Stimulated activated effector memory CD8-positive, alpha-beta T cell treated with anti-CD3 and anti-CD28 coated beads, Interleukin-12 subunit alpha, Interleukin-12 subunit beta, amount 100 ng/mL, for 72 hours (primary cell): Measurements from ENCODE around the gene LMNTD2.
"Not testable (repeated sequence)": the region's sequence is repeated elsewhere in the genome, so short reads cannot be mapped to it uniquely, and the experiment has no call there.

Source experiments
- ATAC-seq: fragments of 150-1000 bp; cut with Tn5 transposase; 2 replicates; pipeline ENCODE4 v1.10.0; 2021
- DNase-seq, 2 donors: peaks; one replicate each; pipeline ENCODE4 v3.0.0; 2021 to 2022; ENCODE audit warnings: low spot score in 2 of 2
- H3K27ac Mint-ChIP-seq: one replicate; pipeline ENCODE4 v1.8.0; 2022; ENCODE audit warnings: mild to moderate bottlenecking, mixed read lengths
- H3K36me3 Mint-ChIP-seq: one replicate; pipeline ENCODE4 v1.8.0; 2022; ENCODE audit warnings: mild to moderate bottlenecking, mixed read lengths
- H3K4me1 Mint-ChIP-seq: one replicate; pipeline ENCODE4 v1.8.0; 2022; ENCODE audit warnings: mixed read lengths
- H3K4me3 Mint-ChIP-seq: one replicate; pipeline ENCODE4 v1.8.0; 2022; ENCODE audit warnings: mild to moderate bottlenecking, mixed read lengths
- H3K9me3 Mint-ChIP-seq: one replicate; pipeline ENCODE4 v1.8.0; 2022; ENCODE audit warnings: mixed read lengths

The LMNTD2 gene

DNA sequence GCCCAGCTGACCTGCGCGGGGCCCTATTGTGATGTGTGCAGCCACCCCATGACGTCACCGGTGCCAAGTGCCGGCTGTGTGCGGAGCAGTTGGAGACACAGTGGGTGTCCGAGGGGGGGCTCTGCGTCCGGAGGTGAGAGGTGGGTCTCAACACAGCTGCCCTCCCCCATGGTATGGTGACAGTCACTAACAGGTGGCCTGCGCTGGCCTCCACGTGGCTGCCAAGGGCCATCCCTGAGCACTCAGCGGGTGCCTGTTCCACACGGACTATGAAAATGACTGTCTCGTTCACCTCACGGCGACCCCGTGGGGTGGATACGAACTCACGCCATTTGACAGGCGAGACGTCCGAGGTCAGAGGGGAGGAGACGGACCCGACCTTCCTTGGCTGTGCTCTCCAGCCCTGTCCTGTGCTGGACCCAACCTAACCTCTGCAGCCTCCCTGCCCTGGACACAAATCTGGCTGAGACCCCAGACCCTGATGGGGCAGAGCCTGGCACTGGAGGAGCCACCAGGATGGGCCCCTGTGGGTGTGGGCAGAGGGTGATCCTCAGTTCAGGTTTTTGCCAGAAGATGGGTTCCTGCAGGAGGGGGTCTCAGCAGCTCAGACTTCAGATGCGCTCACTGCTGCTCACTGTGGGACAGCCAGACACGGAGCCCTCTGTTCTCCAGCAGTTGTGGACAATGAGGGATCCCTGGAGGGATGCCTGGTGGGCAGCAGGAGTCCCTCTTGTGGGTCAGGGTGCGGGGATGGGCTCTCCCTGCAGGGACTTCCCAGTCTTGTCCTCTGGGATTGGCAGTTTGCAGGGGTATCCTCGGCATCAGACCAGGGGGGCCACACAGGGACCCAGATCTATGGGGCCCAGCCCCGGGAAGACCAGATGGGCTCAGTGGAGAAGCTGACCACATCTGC lies 31.5 kb downstream of the LMNTD2 start:
- DNase-seq (no peak), ATAC-seq (no peak)
- Mint-ChIP-seq H3K9me3 (no peaks in the 10 kb centered on the region), H3K27ac (no peak overlapping the region), H3K4me1 (peaks cover 5% of the 10 kb centered on the region), H3K4me3 (no peak overlapping the region), H3K36me3 (peaks cover 16% of the 10 kb centered on the region)

DNA sequence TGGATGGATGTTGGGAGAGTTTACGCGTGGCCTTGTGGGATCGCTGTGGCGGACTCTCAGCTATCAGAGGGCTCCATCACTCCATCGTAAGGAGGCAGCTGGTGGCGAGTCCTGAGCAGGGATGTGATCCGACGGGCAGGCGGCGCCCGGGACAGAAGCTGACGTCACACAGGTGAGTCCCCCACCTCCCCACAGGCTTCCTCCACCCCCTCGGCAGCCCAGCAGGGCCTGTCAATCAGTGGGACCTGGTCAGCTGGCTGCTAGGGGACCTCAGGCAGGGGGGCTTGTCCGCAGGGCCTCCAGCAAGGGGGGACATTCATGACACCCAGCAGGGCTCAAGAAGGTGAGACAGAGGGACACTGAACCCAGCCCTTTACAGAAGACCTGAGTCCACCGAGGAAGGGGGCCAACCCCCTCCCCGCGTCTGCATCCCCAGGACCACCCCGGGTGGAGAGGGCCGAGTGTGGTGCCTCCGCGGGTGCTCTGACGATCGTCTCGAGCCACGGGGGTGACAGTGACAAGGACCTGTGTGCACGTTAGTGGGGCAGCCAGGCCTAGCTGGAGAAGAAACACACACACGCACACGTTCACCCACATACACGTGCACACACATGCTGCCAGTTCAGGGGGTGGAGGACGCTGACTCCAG lies 32.2 kb downstream of the LMNTD2 start:
- Mint-ChIP-seq H3K4me3 (no peak overlapping the region), H3K4me1 (peaks cover 5% of the 10 kb centered on the region), H3K36me3 (peaks cover 16% of the 10 kb centered on the region), H3K27ac (no peak overlapping the region), H3K9me3 (no peaks in the 10 kb centered on the region)
- DNase-seq (no peak), ATAC-seq (no peak)

DNA sequence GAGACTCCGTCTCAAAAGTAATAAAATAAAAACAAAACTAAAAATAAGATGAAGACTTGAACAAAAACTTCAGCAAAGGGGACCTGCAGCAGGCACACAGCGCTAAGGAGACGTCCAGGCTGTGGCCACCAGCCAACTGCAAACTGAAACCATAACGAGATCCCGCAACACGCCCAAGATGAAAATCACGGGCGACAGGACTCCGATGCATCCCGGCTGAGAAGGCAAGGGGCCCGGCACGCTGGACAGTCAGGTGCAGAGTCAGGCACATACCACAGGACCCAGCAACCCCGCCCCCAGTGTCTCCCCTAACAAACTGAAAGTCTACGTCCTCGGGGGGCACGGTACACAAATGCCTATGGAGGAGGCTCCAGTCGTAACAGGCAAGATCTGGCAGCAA lies 34.3 kb downstream of the LMNTD2 start:
- no peaks in the 10 kb centered on the region for H3K36me3 Mint-ChIP-seq
- no peaks in the 10 kb centered on the region for H3K9me3 Mint-ChIP-seq
- no peaks in the 10 kb centered on the region for H3K4me1 Mint-ChIP-seq
- ATAC-seq: no peak
- H3K4me3 Mint-ChIP-seq: no peak overlapping the region
- no peak overlapping the region for H3K27ac Mint-ChIP-seq
- DNase-seq: no peak

DNA sequence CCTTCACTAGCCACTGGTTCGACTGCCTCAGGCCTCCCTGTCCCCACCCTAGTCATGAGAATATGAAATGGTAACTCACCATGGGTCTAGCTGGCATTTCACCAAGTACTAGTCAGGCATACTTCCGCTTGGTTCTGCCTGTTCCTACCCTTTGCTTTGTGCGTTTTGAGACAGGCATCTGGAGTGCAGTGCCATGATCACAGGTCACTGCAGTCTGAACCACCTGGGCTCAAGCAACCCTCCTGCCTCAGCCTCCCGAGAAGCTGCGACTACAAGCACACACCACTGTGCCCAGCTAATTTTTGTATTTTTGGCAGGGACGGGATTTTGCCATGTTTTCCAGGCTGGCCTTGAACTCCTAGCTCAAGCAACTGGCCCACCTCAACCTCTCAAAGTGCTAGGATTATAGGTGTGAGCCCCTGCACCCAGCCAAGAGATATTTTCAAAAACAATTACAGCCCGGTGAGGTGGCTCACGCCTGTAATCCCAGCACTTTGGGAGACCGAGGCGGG lies 39.3 kb downstream of the LMNTD2 start:
- Mint-ChIP-seq H3K4me3 (no peak overlapping the region), H3K4me1 (peaks cover 15% of the 10 kb centered on the region), H3K27ac (no peak overlapping the region), H3K36me3 (peaks cover 18% of the 10 kb centered on the region), H3K9me3 (peaks cover 5% of the 10 kb centered on the region)
- ATAC-seq (no peak), DNase-seq (no peak)

DNA sequence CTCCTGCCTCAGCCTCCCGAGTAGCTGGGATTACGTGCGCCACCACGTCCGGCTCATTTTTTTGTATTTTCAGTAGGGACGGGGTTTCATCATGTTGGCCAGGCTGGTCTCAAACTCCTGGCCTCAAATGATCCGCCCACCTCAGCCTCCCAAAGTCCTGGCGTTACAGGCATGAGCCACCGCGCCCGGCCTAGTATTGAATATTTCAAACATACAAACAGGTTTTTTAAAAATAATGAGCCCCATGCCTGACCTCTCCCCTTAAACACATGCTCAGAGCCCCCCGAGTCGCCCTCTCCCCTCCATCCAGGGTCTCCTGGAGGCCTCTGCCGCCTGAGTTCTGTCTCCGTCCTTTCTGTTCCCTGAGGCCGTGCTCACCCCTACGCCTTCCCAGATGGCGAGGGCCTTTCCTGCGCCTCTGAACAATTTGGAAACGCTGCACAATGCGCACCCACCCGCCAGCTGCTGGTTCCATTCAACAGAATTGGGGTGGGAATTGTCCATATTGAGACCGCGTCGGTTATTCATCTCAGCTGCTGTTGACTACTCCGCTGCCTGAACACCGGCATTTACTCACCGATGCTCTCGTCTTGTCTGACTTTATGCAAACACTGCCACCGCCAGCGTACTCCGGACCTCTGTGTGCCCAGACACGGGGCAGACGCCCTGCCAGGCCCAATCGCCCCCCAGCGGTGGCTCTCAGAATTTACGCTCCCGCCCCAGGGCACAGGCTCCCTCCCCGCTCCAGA lies 39.9 kb downstream of the LMNTD2 start:
- H3K27ac Mint-ChIP-seq: peak overlapping the region; percentile 65
- DNase-seq (peak in 1 of 2 donors; percentile 74), ATAC-seq (no peak)
- H3K9me3 Mint-ChIP-seq: peaks cover 5% of the 10 kb centered on the region
- H3K4me1 Mint-ChIP-seq: peaks cover 15% of the 10 kb centered on the region
- no peak overlapping the region for H3K4me3 Mint-ChIP-seq
- H3K36me3 Mint-ChIP-seq: peaks cover 18% of the 10 kb centered on the region

DNA sequence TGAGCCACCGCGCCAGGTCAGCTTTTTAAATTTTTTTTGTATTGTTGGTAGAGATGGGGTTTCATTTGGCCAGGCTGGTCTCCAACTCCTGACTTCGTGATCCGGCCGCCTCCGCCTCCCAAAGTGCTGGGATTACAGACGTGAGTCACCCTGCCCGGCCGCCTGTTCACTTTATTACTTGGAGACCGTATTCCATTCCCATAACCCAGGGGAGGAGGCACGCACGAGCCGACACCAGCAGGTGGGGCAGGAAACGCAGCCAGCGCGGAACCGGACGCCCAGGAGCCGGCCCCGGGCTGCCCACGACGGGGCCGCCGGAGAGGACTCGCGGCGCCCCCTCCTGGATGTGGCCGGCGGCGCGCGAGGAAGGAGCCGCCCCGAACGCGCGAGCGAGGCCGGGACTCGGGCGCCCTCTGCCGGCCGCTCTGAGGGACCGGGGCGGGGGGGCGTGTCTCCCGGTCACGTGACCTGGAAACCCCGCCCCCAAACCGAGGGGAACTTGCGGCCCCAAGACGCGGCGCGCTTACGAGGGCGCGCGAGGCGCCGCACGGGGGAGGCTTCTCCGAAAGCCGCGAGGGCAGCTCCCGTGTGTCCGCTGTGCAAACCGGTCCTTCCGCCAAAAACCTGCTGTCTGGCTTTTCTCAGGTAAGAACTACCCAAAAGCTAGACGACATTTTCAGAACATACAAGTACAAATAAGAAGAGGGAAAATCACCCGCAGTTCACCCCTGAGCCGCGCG lies 41.9 kb downstream of the LMNTD2 start:
- peak overlapping the region; percentile 76 for H3K4me3 Mint-ChIP-seq
- H3K36me3 Mint-ChIP-seq: peaks cover 33% of the 10 kb centered on the region
- H3K27ac Mint-ChIP-seq: peak overlapping the region; percentile 58
- ATAC-seq: peak; percentile 96
- peaks cover 15% of the 10 kb centered on the region for H3K4me1 Mint-ChIP-seq
- peaks cover 5% of the 10 kb centered on the region for H3K9me3 Mint-ChIP-seq
- DNase-seq: peak; percentile 95 to 98

DNA sequence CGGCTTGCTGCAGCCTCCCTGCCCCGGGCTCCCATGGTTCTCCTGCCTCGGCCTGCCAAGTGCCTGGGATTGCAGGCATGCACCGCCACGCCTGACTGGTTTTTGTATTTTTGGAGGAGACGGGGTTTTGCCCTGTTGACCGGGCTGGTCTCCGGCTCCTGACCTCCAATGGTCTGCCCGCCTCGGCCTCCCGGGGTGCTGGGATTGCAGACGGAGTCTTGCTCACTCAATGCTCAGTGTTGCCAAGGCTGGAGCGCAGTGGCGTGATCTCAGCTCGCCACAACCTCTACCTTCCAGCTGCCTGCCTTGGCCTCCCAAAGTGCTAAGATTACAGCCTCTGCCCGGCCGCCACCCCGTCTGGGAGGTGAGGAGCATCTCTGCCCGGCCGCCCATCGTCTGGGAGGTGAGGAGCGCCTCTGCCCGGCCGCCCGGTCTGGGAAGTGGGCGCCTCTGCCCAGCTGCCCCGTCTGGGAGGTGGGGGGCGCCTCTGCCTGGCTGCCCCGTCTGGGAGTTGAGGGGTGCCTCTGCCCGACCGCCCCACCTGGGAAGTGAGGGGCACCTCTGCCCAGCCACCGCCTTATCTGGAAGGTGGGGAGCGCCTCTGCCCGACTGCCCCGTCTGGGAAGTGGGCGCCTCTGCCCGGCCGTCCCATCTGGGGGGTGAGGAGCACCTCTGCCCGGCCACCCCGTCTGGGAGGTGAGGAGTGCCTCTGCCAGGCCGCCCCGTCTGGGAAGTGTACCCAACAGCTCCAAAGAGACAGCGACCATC lies 43.4 kb downstream of the LMNTD2 start:
- DNase-seq, H3K27ac Mint-ChIP-seq, H3K4me3 Mint-ChIP-seq, ATAC-seq, H3K9me3 Mint-ChIP-seq: not testable (repeated sequence)
- peaks cover 15% of the 10 kb centered on the region for H3K4me1 Mint-ChIP-seq
- peaks cover 47% of the 10 kb centered on the region for H3K36me3 Mint-ChIP-seq

DNA sequence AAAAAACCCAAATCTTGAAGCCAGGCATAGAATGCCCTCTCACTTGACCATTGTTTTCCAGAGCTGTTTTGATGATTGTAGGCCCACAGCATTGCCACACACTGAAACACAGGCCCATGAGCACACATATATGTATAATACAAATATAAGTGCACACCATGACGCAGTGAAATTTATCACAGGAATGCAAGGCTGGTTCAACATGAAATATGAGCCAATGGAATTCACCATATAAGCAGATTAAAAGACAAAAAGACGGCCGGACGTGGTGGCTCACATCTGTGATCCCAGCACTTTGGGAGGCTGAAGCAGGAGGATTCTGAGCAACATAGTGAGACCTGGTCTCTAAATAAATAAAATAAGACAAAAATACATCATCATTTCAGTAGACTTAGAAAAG lies 44.1 kb downstream of the LMNTD2 start:
- ATAC-seq (no peak), DNase-seq (no peak)
- H3K9me3 Mint-ChIP-seq: peaks cover 5% of the 10 kb centered on the region
- H3K4me1 Mint-ChIP-seq: peaks cover 15% of the 10 kb centered on the region
- H3K36me3 Mint-ChIP-seq: peaks cover 52% of the 10 kb centered on the region
- no peak overlapping the region for H3K4me3 Mint-ChIP-seq
- H3K27ac Mint-ChIP-seq: no peak overlapping the region

DNA sequence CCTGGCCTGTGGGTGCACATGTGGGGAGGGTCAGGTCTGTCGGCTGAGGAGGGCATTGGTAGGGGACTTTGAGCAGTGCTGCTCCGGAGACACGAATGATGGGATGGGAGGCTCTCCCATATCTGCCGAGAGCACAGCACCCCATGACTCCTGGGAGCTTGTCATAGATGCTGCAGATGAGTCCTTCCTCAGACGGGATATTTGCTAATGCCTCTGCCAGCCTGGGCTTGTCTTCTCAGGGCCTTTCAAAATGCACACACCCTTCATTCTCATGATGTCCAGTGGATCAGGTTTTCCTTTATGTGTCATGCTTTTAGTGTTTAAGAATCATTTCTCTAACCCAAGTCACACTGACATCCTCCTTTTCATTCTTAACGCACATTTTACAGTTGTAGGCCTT lies 45.4 kb downstream of the LMNTD2 start:
- DNase-seq: no peak
- Mint-ChIP-seq H3K4me1 (peaks cover 7% of the 10 kb centered on the region), H3K36me3 (peaks cover 56% of the 10 kb centered on the region), H3K4me3 (no peak overlapping the region), H3K9me3 (peaks cover 5% of the 10 kb centered on the region), H3K27ac (no peak overlapping the region)
- ATAC-seq: no peak

DNA sequence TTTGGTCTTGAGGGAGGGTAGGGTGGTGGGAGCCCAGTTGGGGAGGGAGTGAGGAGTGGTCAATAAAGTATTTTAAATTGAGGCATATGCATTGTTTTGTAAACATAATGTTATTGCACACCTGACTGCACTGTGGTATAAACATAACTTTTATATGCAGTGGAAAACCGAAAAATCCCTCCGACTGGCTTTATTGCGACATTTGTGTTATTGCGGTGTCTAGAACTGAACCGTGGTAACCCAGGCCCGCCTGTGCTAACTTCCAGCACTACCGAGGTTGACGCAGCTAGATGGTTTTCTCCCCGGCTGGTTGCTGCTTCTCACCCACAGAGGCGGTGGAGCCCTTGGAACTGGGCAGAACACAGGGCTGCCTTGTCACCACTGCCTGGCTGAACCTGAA lies 45.9 kb downstream of the LMNTD2 start:
- H3K4me3 Mint-ChIP-seq: no peak overlapping the region
- ATAC-seq (no peak), DNase-seq (no peak)
- no peak overlapping the region for H3K27ac Mint-ChIP-seq
- peaks cover 5% of the 10 kb centered on the region for H3K9me3 Mint-ChIP-seq
- H3K4me1 Mint-ChIP-seq: peaks cover 7% of the 10 kb centered on the region
- peaks cover 60% of the 10 kb centered on the region for H3K36me3 Mint-ChIP-seq

DNA sequence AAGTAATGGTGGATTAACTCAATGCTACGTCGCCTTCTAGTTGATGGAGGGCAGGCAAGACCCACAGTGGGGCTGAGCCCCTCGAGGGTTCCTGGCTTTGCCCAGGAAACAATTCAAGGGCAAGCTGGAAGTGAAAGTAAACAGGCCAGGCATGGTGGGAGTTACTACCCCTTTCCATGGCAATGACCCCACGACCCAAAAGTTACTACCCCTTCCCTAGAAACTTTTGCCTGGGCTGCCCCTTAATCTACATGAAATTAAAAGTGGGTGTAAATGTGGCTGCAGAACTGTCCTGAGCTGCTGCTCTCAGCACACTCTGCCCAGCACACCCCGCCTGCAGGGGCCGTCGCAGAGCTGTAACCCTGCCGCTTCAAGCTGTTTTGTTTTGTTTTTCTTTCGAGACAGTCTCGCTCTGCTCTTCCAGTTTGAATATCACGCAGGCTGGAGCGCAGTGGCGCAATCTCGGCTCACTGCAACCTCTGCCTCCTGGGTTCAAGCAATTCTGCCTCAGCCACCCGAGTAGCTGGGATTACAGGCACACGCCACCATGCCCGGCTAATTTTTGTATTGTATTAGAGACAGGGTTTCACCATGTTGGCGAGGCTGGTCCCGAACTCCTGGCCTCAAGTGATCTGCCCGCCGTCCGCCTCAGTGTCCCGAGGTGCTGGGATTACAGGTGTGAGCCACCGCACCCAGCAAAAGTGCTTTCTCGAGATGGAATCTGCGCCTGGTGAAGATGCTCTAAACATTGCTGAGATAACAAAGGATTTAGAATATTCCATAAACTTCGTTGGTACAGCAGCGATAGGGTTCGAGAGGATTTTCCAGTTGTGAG lies 47.6 kb downstream of the LMNTD2 start:
- Mint-ChIP-seq H3K9me3 (peaks cover 3% of the 10 kb centered on the region), H3K4me1 (peaks cover 4% of the 10 kb centered on the region), H3K4me3 (no peak overlapping the region), H3K27ac (no peak overlapping the region), H3K36me3 (peaks cover 67% of the 10 kb centered on the region)
- no peak for ATAC-seq
- no peak for DNase-seq

DNA sequence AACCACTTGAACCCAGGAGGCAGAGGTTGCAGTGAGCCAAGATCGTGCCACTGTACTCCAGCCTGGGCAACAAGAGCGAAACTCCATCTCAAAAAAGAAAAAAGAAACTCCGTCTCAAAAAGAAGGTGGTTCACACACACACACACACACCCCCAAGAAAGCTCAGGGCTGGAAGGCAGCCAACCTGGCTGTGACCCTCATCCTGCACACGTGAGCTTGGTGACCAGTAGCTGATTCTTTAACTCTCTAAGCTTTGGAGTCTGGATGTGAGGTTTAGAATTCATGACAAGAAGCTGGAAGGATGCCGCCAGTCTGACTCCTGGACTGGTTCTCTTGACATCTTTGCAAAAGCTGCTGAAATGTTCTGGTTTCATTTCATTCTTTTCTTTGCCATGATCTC lies 51.6 kb downstream of the LMNTD2 start:
- H3K4me3 Mint-ChIP-seq: no peak overlapping the region
- H3K36me3 Mint-ChIP-seq: peaks cover 85% of the 10 kb centered on the region
- no peak overlapping the region for H3K27ac Mint-ChIP-seq

DNA sequence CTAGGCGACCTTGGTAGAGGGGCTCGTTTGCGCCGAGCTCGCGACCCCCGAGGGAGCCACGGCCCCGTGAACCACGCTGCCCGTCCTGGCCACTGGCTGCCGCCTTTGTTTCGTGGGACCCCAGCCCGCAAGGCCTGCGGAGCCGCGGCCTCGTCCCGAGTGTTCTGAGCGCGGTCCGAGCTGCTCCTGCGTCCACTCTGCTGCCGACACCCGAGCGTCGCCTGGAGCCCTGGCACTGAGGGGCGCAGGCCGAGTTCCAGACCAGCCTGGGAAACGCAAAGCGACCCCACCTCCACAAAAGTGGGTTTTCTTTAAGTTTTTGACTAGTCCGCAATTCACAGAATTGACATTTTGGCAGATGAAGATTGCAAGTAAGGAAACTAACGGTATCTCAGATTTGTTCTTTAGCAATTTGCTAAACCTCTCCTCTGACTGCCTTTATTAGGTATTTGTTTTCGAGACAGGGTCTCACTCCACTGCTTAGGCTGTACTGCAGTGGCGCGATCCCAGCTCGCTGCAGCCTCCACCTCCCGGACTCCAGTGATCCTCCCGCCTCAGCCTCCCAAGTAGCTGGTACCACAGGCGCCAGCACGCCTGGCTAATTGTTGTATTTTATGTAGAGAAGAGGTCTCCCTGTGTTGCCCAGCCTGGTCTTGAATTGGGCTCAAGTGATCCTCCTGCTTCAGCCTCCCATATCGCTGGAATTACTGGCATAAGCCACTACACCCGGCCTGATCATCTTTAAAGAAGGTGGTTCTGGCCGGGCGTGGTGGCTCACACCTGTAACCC lies 52.6 kb downstream of the LMNTD2 start:
- no peak for DNase-seq
- peaks cover 27% of the 10 kb centered on the region for H3K4me1 Mint-ChIP-seq
- H3K4me3 Mint-ChIP-seq: peak overlapping the region; percentile 93
- peaks cover 77% of the 10 kb centered on the region for H3K36me3 Mint-ChIP-seq
- no peak for ATAC-seq
- no peaks in the 10 kb centered on the region for H3K9me3 Mint-ChIP-seq
- peak overlapping the region; percentile 99 for H3K27ac Mint-ChIP-seq

More for the DNA sequence above, 51.6 kb downstream of the LMNTD2 start:
- DNase-seq (no peak), ATAC-seq (no peak)
- Mint-ChIP-seq H3K9me3 (no peaks in the 10 kb centered on the region), H3K4me1 (peaks cover 17% of the 10 kb centered on the region)
